Measurements from ENCODE around the gene BNIP3.

DNA sequence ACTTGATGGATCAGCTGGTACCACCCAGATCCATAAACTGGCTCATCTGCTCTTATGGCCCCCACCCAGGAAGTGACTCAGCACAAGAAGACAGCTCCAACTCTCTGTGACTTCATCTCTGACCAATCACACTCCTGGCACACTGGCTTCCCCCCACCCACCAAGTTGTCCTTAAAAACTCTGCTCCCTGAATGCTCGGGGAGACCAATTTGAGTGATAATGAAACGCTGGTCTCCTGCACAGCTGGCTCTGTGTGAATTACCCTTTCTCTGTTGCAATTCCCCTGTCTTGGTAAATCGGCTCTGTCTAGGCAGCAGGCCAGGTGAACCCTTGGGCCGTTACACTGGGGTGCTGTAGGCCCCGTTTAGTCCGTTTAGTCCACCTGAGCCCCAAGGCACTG is 23.4 kb upstream of the BNIP3 start:
- TF ChIP-seq EP300 (IDR thresholded peaks at IDR 0.05), result no peak
- TF ChIP-seq, protein P1, sequence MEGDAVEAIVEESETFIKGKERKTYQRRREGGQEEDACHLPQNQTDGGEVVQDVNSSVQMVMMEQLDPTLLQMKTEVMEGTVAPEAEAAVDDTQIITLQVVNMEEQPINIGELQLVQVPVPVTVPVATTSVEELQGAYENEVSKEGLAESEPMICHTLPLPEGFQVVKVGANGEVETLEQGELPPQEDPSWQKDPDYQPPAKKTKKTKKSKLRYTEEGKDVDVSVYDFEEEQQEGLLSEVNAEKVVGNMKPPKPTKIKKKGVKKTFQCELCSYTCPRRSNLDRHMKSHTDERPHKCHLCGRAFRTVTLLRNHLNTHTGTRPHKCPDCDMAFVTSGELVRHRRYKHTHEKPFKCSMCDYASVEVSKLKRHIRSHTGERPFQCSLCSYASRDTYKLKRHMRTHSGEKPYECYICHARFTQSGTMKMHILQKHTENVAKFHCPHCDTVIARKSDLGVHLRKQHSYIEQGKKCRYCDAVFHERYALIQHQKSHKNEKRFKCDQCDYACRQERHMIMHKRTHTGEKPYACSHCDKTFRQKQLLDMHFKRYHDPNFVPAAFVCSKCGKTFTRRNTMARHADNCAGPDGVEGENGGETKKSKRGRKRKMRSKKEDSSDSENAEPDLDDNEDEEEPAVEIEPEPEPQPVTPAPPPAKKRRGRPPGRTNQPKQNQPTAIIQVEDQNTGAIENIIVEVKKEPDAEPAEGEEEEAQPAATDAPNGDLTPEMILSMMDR (IDR thresholded peaks at IDR 0.05), result no peak

Measured in tibial nerve (tissue), 4 donors.